H4 (cell line): ENCODE results near the gene ERCC5. TPM values are rescaled to one million over a fixed set of nuclear protein-coding genes. Genes with fewer than 3 reads are reported as not detected.

Source experiments
- DNase-seq: peaks from one replicate; pipeline ENCODE4 v3.0.0-alpha.2; 2015; ENCODE audit warnings: low spot score
- total RNA-seq: library from RNA; depleted of rRNA; stranded (reverse); fragments of >200 nt; shearing (Covaris generic); gene quantifications from 2 replicates; pipeline ENCODE4 v1.2.3, GENCODE V29; 2014; rRNA removed

ERCC5 gene
- total RNA-seq, 1 experiment from 2014 or later: 16.4 TPM

GRCh38 chr13:102922184-102922583 lies 76.4 kb downstream of the ERCC5 start:
- no peak for DNase-seq

Other genes with a start within 250 kb of the ERCC5 start
- gene TPP2, start 249.0 kb upstream of the ERCC5 start, total RNA-seq: 16.2 and 27.1 TPM in 2 replicates
- gene METTL21C, start 151.0 kb upstream of the ERCC5 start, total RNA-seq: not detected in 2 replicates
- gene TEX30, start 72.2 kb upstream of the ERCC5 start, total RNA-seq: 32.0 and 36.1 TPM in 2 replicates
- 14.9 and 22.2 TPM in 2 replicates for gene POGLUT2, start 47.1 kb upstream of the ERCC5 start, total RNA-seq
- 1.4 and 6.3 TPM in 2 replicates for gene BIVM, start 46.9 kb upstream of the ERCC5 start, total RNA-seq
- gene SLC10A2, start 220.4 kb downstream of the ERCC5 start, total RNA-seq: not detected in 2 replicates